NCI-H1105 (cell line): ENCODE measurements around the gene RNF157.

Experiments used
- DNase-seq: peaks from one replicate; lab custom pipeline; 2025; lab: John Stamatoyannopoulos, UW

Gene RNF157

DNA sequence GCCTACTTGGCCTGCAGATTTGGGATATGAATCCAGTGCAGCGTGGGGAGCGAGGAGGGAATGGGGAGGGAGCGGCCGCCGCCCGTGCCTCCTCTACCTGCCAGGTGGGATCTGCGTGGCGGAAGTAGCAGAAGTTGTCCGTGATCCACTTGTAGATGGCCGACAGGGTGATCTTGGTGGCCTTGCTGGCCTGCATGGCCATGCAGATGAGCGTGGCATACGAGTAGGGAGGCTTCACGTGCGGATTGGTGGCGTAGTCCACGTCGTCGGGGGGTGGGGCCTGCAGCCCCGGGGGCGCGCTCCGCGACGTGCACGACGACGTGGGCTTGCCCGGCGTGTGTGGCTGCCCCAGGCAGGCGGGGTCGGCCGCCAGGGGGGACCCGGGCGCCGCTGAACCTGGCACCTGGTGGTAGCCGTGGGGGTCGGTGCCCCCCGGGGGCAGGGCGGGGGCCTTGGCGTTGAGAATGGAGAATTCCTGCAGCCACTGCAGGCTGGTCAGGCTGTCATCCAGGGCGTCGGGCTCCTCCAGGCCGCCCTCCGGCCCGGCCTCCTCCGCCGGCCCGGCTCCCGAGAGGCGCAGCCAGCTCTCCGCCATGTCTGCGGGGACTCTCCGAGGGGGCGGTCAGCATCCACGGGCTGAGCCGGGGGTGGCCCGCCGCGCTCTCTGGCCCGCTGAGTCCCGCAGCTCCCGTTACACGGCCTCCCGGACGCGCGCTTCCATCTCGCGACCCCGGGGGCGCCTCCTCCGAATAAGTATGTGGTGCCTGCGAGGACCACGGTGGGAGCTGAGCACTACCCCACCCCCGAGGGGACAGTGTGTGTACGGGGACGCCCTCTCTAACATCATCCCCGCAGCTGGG, 100.3 kb downstream of the RNF157 start:
- peak; percentile 12 for DNase-seq

DNA sequence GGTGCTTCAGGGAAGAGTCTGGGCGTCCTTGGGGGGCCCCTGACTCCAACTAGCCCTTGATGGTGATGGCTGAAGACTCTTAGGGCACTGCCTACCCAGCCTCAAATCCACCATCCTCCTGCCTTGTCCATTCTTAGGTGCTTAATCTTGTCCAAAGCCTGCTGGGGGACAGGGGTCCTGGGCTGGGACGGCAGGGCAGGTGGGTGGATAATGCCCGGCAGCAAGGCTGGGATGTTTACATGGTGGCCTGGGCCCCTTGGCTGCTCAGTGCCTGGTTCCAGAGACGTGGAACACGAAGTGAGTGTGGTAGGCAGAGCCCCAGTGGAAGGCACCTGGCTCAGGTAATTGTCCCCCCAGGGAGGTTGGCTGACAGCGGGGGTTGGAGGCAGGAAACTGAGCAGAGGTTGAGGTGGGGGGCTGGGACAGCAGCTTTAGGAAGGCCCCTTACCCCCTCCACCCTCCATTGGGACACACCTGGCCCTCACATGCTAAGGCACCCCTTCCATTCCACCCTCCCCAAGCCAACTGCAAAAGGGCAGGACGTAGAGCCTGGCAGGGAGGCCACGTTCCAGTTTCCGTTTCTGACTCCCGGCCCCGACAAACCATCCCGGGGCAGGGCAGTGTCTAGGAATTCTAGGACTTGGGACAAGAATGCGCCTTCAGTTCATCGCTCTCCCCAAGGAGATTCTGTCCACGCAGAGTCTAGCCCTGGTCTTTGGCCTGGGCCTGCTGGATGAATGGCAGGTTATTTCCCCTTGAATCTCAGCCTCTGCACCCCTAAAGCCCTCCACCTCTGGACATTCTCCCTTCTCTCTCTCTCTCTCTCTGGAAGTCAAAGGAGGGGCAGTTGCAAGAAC, 101.2 kb downstream of the RNF157 start:
- DNase-seq: no peak

DNA sequence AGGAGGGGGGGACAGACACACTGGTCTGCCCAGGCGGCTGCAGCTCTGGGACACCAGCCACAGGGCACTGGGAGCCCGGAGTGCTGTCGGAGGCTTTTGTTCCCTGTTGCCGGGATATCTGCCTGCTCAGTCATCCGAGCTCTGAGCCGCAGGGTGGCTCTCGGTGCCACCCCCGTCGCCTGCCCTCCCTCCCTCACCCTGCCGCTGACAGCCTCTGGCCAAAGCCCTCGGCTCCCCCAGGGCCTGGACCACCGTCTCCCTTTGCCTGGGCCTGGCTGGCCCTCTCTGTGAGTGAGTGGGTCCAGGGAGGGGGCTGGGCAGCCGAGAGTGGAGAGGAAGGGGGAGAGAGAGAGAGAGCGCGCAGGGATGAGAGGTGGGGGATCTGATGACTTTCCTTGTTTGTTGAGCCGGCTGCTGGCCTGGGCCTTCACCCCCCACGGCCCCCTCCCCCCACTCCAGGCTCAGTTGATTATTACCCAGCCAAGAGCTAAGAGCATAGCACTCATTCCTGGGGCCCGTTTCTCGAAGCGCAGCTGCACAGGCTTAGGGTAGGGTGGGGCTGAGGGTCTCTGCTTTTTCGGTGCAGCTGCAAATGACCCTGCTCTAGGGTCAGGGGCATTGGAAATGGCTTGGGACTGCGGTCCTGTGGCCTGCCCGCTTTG, 101.9 kb downstream of the RNF157 start:
- peak; percentile 30 for DNase-seq

DNA sequence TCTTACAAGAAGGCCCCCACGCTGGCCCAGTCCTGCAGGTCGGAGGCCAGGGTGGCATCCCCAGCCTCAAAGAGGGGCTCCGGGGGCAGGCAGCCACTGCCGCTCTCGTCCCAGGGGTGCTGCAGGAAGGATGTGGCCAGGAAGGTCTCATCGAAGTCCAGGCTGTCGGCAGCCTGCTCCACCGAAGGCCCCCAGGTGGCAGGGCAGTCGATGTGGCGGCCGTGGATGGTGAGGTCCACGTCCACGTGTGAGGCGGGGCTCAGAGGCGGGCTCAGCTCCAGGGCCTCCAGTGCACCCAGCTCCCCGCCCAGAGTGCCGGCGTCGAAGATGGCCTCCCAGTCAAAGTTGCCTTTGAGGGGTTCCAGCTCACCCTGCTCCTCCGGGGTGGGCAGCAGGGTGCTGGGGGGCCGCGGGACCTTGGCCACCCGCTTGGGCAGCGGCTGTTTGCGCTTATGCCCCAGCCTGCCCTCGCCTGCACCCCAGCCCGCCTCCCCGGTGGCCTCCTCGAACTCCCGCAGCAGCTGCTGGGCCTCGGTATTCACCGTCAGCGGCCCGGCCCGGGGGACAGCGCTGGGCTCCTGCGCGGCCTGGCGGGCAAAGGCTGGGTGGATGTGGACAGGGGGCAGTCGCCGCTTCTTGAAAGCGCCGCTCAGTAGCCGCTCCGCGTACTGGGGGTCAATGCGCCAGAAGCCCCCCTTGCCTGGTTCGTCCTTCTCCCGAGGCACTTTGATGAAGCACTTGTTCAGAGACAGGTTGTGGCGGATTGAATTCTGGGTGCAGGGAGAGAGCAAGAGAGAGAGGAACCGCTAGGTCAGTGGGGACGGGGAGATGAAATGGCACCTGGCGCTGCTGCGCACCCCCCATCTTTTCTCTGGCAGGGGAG, 102.7 kb downstream of the RNF157 start:
- DNase-seq: no peak

DNA sequence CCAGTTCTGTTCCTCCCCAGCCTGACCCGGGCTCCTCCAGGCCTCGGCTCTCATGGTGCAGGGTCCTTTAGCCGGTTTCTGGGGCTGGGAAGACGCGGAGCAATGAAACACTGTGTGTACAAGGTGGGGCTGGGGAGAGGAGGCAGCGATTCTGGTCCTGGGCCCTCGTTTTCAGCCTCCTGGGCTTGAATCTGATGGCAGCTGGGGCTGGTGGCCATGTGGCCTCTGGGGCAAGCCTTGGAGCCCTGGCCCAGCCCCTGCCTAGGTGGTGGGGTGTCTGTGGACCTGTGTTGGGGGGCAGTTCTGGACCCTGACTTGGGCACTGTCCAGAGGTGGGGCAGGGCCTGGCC, 103.3 kb downstream of the RNF157 start:
- DNase-seq: no peak

DNA sequence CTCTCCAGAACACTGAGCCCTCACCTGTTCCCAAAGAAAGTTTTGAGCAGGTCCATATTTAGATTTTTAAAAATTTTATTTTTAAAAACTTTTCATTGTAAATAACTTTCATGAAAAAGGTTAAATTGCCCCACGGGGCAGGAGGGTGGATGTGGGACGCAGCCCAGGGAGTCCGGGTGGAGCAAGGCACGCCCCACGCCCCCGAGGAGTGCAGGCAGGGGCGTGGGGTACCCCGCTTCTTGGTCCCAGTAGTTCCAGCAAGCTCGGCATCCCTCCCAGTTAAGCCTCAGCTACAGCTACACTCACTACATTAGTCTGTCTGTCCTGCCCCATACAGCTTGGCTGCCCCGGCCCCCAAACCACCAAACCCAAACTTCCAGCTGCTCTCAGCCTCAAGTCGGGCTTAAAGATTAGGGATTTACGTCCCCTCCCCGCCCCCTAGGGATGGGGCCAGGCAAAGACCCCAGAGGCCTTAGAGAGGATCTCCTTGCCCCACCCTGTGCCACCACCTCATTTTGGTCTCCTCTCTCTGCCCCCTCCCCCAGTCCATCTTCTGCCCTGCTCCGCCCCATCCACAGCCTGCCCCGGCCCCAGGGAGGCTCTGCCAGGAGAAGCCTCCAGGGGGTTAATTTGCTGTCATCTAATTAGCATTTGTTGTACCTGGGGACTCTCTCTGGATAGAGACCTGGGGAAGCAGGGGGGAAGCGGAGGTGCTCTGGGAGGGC, 103.9 kb downstream of the RNF157 start:
- DNase-seq: no peak

DNA sequence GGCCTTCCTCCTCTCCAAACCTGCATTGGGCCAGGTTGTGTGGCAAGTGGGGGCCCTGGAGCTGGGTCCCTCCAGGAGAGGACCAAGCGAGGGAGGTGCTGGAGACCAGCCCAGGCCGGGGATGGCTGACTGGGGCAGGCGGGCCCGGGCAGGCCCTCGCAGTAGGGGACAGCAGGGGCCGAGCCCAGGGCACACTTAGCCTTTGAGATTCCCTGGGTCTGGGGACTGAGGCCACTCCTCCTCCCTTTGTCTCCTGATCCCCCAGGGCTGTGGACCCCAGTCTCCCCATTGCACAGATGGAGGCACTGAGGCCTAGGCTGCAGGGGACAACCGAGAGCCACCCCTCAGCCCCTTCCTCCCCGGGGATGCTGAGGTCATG, 104.5 kb downstream of the RNF157 start:
- DNase-seq: no peak

DNA sequence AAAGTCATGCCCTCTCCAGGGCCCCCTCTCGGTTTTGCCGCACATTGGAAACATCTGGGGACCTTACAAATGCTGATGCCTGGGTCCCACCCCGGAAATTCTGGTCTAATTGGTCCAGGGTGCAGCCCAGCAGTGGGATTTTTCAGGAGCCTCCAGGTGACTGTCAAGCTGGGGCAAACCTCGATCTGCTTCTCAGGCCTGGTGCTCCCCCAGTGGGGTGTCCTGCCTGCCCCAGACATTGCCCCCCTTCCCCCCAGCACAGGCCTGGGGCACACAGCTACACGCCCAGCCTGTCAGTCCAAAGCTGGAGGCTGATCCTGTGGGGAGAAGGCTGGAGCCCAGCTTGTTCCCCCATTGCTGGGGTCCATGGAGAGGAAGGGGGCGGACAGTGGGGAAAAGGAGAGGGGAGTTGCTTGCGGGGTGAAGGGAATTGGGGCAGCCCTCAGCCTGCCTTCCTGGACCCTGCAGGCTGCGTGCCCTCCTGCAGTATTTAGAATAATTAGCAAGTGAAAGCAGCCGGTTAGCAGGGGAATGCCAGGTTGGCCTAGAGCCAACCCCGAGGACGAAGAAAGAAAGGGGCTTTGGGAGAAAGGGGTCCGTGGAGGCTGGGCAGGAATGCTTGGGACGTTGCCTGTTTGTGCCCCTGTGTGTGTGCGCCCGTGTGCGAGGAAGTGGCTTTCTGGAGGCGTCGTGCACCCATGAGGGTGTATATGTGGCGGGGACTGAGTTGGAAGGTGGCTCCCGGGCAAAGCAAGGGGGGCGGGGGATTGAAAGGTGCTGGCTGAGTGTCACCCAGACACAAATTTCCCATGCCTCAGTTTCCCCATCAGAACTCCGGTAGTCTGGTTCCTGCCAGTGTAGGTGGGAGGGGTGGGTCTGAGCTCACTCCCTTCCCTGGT, 105.1 kb downstream of the RNF157 start:
- DNase-seq: no peak

DNA sequence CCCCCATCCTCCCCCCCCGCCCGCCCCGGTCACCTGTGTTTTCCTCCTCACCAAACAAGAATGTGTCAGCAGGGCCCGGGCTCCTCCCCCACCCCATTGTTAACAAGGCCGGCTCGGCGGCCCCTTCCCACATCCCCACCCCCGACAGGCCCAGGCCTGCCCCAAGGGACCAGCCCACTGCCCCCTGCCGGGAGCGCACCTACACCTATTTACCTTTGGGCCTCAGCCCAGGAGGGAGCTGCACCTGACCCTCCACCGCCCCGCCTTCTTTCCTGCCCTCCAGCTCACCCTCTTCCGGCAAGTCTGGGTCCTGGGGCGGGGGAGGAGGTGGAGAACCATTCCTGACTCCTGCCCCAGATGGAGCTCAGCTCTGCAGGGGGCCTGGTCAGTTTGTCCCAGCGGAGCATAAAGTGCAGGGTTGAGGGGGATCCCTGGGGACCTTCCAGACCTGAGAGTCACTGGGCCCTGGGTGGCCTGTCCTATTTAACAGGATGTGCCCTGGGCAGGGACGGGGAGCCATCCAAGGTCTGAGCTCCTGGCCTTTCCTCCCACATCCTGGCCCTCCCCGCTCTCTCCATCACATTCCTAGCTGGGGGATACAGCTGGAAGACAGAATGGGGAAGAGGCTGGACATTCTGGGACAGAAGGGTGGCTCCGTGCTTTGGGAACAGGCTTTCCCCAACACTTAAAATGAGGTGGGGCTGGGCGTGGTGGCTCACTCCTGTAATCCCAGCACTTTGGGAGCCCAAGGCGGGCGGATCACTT, 107.5 kb downstream of the RNF157 start:
- DNase-seq: peak; percentile 94

DNA sequence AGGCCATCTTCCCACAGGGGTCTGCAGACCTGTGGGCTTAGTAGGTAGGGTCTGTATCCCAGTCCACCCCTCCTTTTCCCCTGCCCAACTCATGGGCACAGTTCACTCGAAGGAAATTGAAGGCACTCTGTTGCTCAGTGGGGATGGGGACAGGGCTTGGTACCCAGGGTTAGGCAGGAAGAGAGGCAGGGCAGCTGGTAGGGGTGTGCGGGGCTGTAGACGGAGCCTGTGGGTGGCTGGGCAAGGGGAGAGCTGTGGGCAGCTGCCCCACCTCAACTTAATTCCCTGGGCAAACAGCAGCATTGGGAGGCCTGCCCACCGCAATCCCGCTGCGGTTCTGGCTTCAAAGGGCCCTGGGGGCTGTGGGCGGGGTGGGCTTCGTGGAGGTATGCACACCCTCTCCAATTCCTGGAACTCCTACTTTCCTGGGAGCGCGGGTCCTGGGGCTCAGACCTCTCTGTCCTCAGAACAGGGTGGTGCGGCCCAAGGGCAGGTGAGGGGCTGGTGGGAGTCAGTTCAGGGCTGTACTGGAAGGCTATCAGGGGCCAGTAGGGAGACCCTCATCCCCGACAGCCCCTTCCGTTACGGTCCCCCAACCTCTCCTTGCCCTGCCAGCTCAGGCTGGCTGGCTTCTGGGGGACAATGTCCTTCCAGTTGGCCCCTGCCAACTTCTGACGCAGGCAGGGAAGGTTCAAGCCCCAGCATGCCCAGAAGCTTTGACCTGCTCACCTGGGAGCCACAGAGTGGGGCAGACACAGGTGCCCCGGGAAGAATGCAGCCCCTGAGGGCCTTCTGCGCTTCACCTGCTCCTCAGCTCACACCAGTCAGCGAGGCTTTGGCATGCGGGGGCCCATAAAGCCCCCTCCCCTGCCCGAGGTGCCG, 108.4 kb downstream of the RNF157 start:
- DNase-seq: peak; percentile 94

DNA sequence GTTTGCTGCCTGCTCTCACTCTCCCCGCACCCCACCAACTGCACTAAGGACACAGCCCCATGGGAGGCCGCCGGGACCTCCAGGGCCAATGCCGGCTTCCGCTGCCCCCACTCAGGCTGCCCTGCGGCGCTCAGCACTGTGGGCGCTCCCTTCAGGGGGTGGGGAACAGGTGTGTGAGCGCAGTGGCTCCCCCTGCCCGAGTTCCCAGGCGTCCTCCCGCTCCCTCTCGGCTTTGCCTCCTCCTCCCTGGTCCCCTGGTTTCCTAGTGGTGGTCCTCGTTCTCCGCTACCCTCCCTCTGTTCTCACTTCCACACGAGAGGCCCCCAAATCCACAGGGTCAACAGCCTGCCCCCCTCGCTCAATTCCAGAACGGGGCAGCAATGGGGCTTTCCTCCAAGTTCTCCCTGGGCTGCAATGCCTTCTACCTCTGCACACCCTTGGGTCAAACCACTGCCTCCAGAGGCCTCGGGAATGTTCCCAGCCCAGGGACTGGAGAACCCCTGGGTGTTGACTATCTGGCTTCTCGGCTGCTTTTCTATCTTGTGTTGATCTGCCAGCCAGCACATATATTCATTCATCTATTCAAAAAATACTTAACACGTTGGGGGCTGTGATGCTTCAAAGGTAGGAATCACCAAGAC, 109.1 kb downstream of the RNF157 start:
- DNase-seq: no peak

DNA sequence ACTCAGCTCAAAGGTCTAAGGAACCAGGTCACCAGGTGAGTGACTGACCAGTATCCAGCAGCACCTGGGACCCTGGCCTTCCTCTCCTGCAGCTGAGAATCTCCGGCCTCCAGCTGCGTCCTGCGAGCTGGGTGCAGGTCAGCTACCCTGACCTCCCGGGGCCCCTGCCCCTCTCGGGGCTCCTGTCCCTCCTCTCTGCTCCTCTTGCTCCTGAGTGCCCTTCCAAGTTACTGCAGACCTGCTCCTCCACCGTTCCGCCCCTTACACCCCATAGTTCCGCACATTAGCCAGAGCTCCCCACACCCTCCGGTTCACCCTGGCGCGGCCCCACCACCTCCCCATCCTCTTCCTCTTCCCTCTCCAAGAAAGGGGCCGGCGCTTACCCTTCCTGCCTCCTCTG, 109.8 kb downstream of the RNF157 start:
- DNase-seq: no peak

DNA sequence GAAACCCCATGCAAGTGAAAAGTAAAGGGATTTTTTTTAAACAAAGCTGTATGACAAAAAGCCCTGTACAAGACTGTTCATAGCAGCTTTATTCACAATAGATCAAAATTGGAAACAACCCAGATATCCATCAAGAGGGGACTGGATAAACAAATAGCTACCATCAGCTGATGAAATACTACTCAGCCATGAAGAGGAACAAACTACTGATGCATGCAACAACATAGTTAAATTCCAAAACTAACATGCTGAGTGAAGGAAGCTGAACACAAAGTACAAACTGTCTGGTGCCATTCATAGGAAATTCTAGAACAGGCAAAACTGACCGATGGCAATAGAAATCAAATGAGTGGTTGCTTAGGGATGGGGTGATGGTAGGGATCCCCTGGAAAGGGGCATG, 114.4 kb downstream of the RNF157 start:
- no peak for DNase-seq

DNA sequence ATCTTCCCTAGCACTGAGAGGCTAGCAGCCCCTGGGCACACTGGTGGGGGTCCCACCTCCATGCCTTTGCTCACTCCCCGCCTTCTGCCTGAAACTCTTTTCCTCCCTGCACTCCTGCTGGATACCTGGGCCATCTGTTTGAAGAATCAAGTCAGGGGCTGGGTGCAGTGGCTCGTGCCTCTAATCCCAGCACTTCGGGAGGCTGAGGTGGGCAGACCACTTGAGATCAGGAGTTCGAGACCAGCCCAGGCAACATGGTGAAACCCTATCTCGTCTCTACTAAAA, 115.0 kb downstream of the RNF157 start:
- DNase-seq: no peak

DNA sequence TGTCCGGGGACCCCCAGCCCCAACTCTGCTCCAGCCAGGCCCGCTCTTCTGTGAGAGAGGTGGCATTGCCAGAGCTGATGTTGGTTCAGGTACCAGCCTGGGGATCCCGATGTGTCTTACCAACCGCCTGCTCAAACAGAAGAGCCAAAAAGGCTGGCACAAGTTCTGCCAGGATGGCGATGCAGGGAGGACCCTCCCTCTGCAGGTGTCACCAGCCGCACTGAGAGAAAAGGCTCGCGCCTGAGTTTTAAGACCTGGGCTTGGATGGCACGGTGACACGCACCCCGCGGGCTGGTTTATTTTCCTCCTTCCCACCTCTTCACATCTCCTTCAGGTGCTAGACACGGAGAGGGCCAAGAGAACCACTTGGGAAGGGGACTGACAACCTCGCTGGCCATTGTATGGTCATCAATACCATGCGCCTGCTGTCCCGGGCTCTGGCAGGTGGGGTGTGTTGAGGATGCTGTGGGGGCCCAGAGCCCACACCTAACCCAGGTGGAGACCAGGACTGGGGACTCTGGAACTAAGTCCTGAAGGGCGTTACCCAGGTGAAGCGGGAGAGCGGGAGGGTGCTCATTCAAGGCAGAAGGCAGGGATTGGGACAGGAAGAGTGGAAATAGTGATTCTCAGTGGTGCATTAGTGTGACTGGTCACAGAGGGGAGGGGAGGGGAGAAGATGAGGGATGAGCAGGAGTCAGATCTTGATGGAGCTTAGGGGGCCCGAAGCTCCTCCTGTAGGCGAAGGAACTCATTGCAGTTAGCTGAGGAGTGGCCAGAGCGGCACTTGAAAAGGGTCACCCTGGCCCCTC, 115.5 kb downstream of the RNF157 start:
- DNase-seq: no peak

DNA sequence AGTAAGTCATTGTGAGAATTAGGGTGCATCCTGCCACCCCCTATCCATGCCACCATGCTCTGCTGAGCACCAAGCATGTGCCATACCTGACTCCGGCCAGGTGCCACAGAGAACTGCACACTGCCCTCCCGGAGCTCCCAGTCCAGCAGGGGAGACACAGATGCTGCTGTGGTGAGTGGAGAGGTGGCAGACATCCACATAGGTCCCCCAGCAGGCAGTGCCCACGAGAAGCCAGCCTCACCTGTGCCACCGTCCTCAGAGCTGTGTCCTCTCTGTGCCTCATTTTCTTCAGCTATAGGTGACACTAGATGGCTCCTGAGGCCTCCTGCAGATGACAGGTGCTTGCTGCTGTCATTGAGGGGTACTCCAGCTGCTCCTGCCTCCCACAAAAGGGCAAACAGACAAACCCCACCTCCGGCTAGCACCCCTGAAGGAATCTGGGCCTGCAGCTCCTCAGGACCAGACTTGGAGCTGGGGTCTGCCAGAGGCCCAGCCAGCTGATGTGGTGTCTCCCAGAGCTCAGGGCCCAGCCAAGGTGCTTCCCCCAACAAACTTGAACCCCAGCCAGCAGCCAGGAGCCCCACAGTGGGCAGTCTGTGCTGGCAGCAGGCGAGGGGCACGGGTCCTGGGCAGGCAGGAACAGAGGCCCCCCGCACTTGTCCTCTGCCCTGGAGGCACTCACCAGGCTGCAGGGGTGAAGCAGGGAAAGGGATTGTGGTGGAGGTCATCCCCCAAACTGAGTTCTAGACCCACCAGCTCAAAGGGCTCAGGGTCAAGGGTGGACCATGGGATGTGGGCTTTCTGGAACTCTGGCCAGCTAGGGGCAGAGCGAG, 116.3 kb downstream of the RNF157 start:
- DNase-seq: no peak
